GM12872 (cell line): ENCODE results near the gene NFKB1.

Experiments
- CTCF ChIP-seq: IDR thresholded peaks from 3 replicates; pipeline ENCODE4 v1.5.1; 2011; ENCODE audit warnings: low read depth, mild to moderate bottlenecking, low read length, moderate library complexity; ENCODE audit not compliant: insufficient read depth

Gene NFKB1

GRCh38 chr4:102517753-102518152 lies 16.6 kb downstream of the NFKB1 start:
- TF ChIP-seq CTCF, result no peak

GRCh38 chr4:102518703-102519131 lies 17.6 kb downstream of the NFKB1 start:
- no peak for TF ChIP-seq CTCF

- no peak for TF ChIP-seq CTCF
These were observed 18.8 kb downstream of the NFKB1 start for GRCh38 chr4:102519925-102520324.

- no peak for TF ChIP-seq CTCF
These were observed 20.4 kb downstream of the NFKB1 start for GRCh38 chr4:102521570-102521969.

GRCh38 chr4:102522031-102522440 lies 20.9 kb downstream of the NFKB1 start:
- no peak for TF ChIP-seq CTCF

GRCh38 chr4:102524691-102525090 lies 23.5 kb downstream of the NFKB1 start:
- TF ChIP-seq CTCF, result no peak

GRCh38 chr4:102525097-102525496 lies 23.9 kb downstream of the NFKB1 start:
- no peak for TF ChIP-seq CTCF

- no peak for TF ChIP-seq CTCF
These were observed 24.3 kb downstream of the NFKB1 start for GRCh38 chr4:102525504-102525903.
